ENCODE results near the gene SLC10A7.

SLC10A7 gene

GRCh38 chr4:146349306-146349705, 172.4 kb downstream of the SLC10A7 start:
- Histone ChIP-seq H3K4me3 (ENCODE audit: low read length) (0 out of 2 replicates have a peak overlapping the region, but pooled peaks have one; percentile 7), H3K4me1 (ENCODE audit: low read length) (peaks cover 8% of the 10 kb centered on the region), H2AFZ (ENCODE audit: low read depth, low read length) (no peak overlapping the region), H3K79me2 (ENCODE audit: low read length) (no peaks in the 10 kb centered on the region), H3K4me2 (ENCODE audit: low read length) (no peak overlapping the region), H3K9me3 (ENCODE audit: insufficient read depth, low read length) (no peaks in the 10 kb centered on the region), H3K9ac (ENCODE audit: low read length) (no peak overlapping the region), H3K36me3 (replicated peaks; ENCODE audit: low read depth, low read length) (no peaks in the 10 kb centered on the region), H3K27ac (ENCODE audit: low read length) (no peak overlapping the region), H4K20me1 (ENCODE audit: insufficient read depth, low read length) (no peaks in the 10 kb centered on the region), H3K27me3 (ENCODE audit: low read depth, low read length) (no peaks in the 10 kb centered on the region)
- TF ChIP-seq EZH2phosphoT487 (IDR thresholded peaks at IDR 0.05; ENCODE audit: low read depth): no peak
- TF ChIP-seq, protein P1, sequence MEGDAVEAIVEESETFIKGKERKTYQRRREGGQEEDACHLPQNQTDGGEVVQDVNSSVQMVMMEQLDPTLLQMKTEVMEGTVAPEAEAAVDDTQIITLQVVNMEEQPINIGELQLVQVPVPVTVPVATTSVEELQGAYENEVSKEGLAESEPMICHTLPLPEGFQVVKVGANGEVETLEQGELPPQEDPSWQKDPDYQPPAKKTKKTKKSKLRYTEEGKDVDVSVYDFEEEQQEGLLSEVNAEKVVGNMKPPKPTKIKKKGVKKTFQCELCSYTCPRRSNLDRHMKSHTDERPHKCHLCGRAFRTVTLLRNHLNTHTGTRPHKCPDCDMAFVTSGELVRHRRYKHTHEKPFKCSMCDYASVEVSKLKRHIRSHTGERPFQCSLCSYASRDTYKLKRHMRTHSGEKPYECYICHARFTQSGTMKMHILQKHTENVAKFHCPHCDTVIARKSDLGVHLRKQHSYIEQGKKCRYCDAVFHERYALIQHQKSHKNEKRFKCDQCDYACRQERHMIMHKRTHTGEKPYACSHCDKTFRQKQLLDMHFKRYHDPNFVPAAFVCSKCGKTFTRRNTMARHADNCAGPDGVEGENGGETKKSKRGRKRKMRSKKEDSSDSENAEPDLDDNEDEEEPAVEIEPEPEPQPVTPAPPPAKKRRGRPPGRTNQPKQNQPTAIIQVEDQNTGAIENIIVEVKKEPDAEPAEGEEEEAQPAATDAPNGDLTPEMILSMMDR (IDR thresholded peaks at IDR 0.05; ENCODE audit: low read depth, low read length): no peak

DNA sequence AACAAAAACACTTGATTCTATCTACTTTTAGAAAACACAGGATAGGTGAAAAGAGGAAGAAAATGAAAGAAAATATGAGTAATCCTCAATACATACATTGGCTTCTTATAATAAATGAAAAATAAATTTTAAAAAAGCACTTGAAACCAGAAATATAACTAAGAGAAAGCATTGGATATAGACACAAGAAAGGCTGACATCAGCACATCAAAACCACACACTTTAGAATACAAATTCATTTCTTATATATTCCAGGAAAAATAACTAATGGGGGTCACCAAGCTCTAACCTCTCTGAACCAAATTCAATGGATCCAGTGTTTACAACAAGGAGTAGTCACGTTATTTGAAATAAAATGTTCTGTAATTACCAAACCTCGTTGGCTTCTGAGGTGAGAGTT, 173.9 kb downstream of the SLC10A7 start:
- H3K27ac ChIP-seq (ENCODE audit: low read length): no peak overlapping the region
- TF ChIP-seq, protein P1 (IDR thresholded peaks at IDR 0.05; ENCODE audit: low read depth, low read length): no peak
- no peak for TF ChIP-seq EZH2phosphoT487 (IDR thresholded peaks at IDR 0.05; ENCODE audit: low read depth)
- H3K79me2 ChIP-seq (ENCODE audit: low read length): no peaks in the 10 kb centered on the region
- H3K4me3 ChIP-seq (ENCODE audit: low read length): no peak overlapping the region
- no peaks in the 10 kb centered on the region for H3K27me3 ChIP-seq (ENCODE audit: low read depth, low read length)
- no peak overlapping the region for H2AFZ ChIP-seq (ENCODE audit: low read depth, low read length)
- H3K4me1 ChIP-seq (ENCODE audit: low read length): peaks cover 12% of the 10 kb centered on the region
- H3K9ac ChIP-seq (ENCODE audit: low read length): no peak overlapping the region
- H3K9me3 ChIP-seq (ENCODE audit: insufficient read depth, low read length): no peaks in the 10 kb centered on the region
- H4K20me1 ChIP-seq (ENCODE audit: insufficient read depth, low read length): no peaks in the 10 kb centered on the region
- H3K4me2 ChIP-seq (ENCODE audit: low read length): no peak overlapping the region
- H3K36me3 ChIP-seq (replicated peaks; ENCODE audit: low read depth, low read length): no peaks in the 10 kb centered on the region

DNA sequence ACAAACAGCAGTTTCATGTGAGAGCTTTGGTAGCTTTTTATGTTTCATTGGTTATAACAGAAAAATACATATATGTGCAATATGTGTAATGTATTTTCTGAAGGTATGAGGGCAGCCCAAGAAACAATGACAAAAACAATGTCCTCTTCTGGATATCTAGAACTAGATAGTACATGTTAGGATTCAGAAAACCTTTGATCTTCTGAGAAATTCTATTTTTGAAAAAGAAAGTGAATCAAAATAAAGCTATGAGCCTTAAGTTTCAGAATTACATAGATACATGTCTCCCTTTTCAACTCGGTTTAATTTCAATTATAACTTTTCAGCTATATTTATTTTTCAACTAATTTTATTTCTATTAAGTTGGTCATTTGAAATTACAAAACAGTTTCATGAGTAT, 175.5 kb downstream of the SLC10A7 start:
- peaks cover 12% of the 10 kb centered on the region for H3K4me1 ChIP-seq (ENCODE audit: low read length)
- H3K36me3 ChIP-seq (replicated peaks; ENCODE audit: low read depth, low read length): no peaks in the 10 kb centered on the region
- H3K9ac ChIP-seq (ENCODE audit: low read length): no peak overlapping the region
- no peak overlapping the region for H3K27ac ChIP-seq (ENCODE audit: low read length)
- H3K79me2 ChIP-seq (ENCODE audit: low read length): no peaks in the 10 kb centered on the region
- no peak overlapping the region for H3K4me3 ChIP-seq (ENCODE audit: low read length)
- H3K27me3 ChIP-seq (ENCODE audit: low read depth, low read length): no peaks in the 10 kb centered on the region
- no peaks in the 10 kb centered on the region for H3K9me3 ChIP-seq (ENCODE audit: insufficient read depth, low read length)
- TF ChIP-seq, protein P1 (IDR thresholded peaks at IDR 0.05; ENCODE audit: low read depth, low read length): no peak
- no peak for TF ChIP-seq EZH2phosphoT487 (IDR thresholded peaks at IDR 0.05; ENCODE audit: low read depth)
- H4K20me1 ChIP-seq (ENCODE audit: insufficient read depth, low read length): no peaks in the 10 kb centered on the region
- H3K4me2 ChIP-seq (ENCODE audit: low read length): no peak overlapping the region
- H2AFZ ChIP-seq (ENCODE audit: low read depth, low read length): no peak overlapping the region

- Histone ChIP-seq H3K27me3 (ENCODE audit: low read depth, low read length) (no peaks in the 10 kb centered on the region), H3K4me1 (ENCODE audit: low read length) (peaks cover 12% of the 10 kb centered on the region), H4K20me1 (ENCODE audit: insufficient read depth, low read length) (no peaks in the 10 kb centered on the region), H3K36me3 (replicated peaks; ENCODE audit: low read depth, low read length) (no peaks in the 10 kb centered on the region), H3K9me3 (ENCODE audit: insufficient read depth, low read length) (no peaks in the 10 kb centered on the region), H3K9ac (ENCODE audit: low read length) (no peak overlapping the region), H3K27ac (ENCODE audit: low read length) (no peak overlapping the region), H3K4me3 (ENCODE audit: low read length) (no peak overlapping the region), H3K79me2 (ENCODE audit: low read length) (no peaks in the 10 kb centered on the region), H3K4me2 (ENCODE audit: low read length) (no peak overlapping the region), H2AFZ (ENCODE audit: low read depth, low read length) (no peak overlapping the region)
- TF ChIP-seq, protein P1 (IDR thresholded peaks at IDR 0.05; ENCODE audit: low read depth, low read length): no peak
- no peak for TF ChIP-seq EZH2phosphoT487 (IDR thresholded peaks at IDR 0.05; ENCODE audit: low read depth)
These were observed 178.0 kb downstream of the SLC10A7 start for GRCh38 chr4:146343776-146344175.
